Measurements from ENCODE around the gene PWWP2B. TPM values are rescaled to one million over a fixed set of nuclear protein-coding genes. Genes with fewer than 3 reads are reported as not detected.

Gene PWWP2B
- total and polyA plus RNA-seq, 10 of the 15 experiments (the other 5 are each of a cell fraction or from before 2014, with no cell fraction given) = 0.04 to 0.87 (median 0.35) TPM; not detected in 4

DNA sequence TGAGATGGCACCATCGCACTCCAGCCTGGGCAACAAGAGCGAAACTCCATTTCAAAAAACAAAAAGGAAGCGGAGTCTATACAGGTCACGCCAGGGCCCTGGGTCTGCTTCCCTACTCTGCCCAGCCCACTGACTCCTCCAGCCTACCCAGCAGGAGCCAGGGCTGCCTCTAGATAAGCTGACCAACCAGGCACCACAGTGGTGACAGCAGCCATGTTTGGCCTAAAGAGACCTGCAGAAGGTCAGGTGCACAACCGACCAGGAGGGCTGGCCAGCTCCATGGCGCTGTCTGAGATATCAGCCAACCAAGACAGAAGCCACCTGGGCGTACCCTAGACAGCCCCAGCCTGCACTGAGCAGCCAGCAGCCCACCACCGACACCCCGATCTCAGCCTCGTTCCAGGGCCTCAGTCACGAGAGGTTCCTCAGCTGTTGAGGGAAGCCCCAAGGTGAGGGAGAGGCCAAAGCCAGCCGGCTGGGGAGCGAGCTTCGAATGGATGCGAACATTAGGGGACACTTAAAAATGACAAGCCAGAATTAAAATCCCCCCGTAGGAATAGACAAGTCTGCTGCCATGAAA is 24.4 kb upstream of the PWWP2B start:
- intact Hi-C loops (cut with micrococcal nuclease; ENCODE audit: unreplicated experiment) = loop anchor here (1.0 kb wide), 1 partner anchor 149 kb away; no protein-coding TSS in a partner anchor
- WGBS (ENCODE audit: insufficient coverage, insufficient replicate concordance, low lambda C conversion rate, missing lambda C conversion rate) = 56% methylated on average over 16 of the region's 16 CpGs
- Histone ChIP-seq H3K4me3 (no peak overlapping the region), H3K79me2 (ENCODE audit: control insufficient read depth, insufficient read depth, low read length) (no peaks in the 10 kb centered on the region), H3K4me2 (ENCODE audit: control insufficient read depth, insufficient read depth) (no peak overlapping the region), H4K20me1 (ENCODE audit: control insufficient read depth, insufficient read depth) (no peaks in the 10 kb centered on the region), H3K27me3 (replicated peaks in 1 of 2; ENCODE audit: control insufficient read depth in 2 of 2, insufficient read depth in 2 of 2, low read length in 1 of 2) (no peaks in the 10 kb centered on the region; a peak in 1 of 4 replicates), H2AFZ (ENCODE audit: control insufficient read depth, low read depth, low read length) (no peak overlapping the region), H3K4me1 (ENCODE audit: control insufficient read depth, insufficient read depth, low read length) (no peaks in the 10 kb centered on the region), H3K9ac (ENCODE audit: control insufficient read depth, insufficient read depth, low read length) (no peak overlapping the region), H3K36me3 (ENCODE audit: control insufficient read depth in 2 of 2, insufficient read depth in 2 of 2, low read length in 1 of 2) (no peaks in the 10 kb centered on the region), H3K9me3 (replicated peaks; ENCODE audit: control insufficient read depth, insufficient read depth, low read length) (no peaks in the 10 kb centered on the region), H3K27ac (ENCODE audit: control insufficient read depth, insufficient read depth) (no peak overlapping the region)
- FAIRE-seq (no peak), DNase-seq (ENCODE audit: low read depth, low spot score) (no peak), ATAC-seq (no peak)
- ChIA-PET SMC1A (ENCODE audit: uncharacterized antibody, unreplicated experiment) (no interaction called here), CTCF (no interaction called here), RAD21 (ENCODE audit: unreplicated experiment) (no interaction called here), POLR2A (no interaction called here)
- no TSS peak for BruUV-seq (replicated peaks)
- in situ Hi-C loops (cut with MboI) = no loop called here
- TF ChIP-seq TCF3 (IDR thresholded peaks at IDR 0.05; ENCODE audit: borderline replicate concordance, insufficient read depth, low read depth, low read length) = no peak
- TF ChIP-seq HDAC2 (IDR thresholded peaks at IDR 0.05) = no peak
- TF ChIP-seq ETV6 (conservative IDR thresholded peaks at IDR 0.05 in 1 of 2, IDR thresholded peaks at IDR 0.05 in 1 of 2; ENCODE audit: borderline replicate concordance in 1 of 2, low read depth in 1 of 2) = no peak
- no peak for TF ChIP-seq CREM (IDR thresholded peaks at IDR 0.05; ENCODE audit: low read depth)
- no peak for TF ChIP-seq GATAD2B (conservative IDR thresholded peaks at IDR 0.05; ENCODE audit: low read depth)
- no peak for TF ChIP-seq MEF2A (IDR thresholded peaks at IDR 0.05; ENCODE audit: insufficient read depth, low read depth, low read length)
- no peak for TF ChIP-seq NFYB (IDR thresholded peaks at IDR 0.05; ENCODE audit: insufficient read depth, low read depth, low read length)
- TF ChIP-seq, protein P1, sequence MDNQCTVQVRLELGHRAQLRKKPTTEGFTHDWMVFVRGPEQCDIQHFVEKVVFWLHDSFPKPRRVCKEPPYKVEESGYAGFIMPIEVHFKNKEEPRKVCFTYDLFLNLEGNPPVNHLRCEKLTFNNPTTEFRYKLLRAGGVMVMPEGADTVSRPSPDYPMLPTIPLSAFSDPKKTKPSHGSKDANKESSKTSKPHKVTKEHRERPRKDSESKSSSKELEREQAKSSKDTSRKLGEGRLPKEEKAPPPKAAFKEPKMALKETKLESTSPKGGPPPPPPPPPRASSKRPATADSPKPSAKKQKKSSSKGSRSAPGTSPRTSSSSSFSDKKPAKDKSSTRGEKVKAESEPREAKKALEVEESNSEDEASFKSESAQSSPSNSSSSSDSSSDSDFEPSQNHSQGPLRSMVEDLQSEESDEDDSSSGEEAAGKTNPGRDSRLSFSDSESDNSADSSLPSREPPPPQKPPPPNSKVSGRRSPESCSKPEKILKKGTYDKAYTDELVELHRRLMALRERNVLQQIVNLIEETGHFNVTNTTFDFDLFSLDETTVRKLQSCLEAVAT (IDR thresholded peaks at IDR 0.05) = no peak
- TF ChIP-seq, protein P2, sequence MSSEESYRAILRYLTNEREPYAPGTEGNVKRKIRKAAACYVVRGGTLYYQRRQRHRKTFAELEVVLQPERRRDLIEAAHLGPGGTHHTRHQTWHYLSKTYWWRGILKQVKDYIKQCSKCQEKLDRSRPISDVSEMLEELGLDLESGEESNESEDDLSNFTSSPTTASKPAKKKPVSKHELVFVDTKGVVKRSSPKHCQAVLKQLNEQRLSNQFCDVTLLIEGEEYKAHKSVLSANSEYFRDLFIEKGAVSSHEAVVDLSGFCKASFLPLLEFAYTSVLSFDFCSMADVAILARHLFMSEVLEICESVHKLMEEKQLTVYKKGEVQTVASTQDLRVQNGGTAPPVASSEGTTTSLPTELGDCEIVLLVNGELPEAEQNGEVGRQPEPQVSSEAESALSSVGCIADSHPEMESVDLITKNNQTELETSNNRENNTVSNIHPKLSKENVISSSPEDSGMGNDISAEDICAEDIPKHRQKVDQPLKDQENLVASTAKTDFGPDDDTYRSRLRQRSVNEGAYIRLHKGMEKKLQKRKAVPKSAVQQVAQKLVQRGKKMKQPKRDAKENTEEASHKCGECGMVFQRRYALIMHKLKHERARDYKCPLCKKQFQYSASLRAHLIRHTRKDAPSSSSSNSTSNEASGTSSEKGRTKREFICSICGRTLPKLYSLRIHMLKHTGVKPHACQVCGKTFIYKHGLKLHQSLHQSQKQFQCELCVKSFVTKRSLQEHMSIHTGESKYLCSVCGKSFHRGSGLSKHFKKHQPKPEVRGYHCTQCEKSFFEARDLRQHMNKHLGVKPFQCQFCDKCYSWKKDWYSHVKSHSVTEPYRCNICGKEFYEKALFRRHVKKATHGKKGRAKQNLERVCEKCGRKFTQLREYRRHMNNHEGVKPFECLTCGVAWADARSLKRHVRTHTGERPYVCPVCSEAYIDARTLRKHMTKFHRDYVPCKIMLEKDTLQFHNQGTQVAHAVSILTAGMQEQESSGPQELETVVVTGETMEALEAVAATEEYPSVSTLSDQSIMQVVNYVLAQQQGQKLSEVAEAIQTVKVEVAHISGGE (CRISPR knock-in tag; IDR thresholded peaks at IDR 0.05) = no peak
- TF ChIP-seq NFIC (IDR thresholded peaks at IDR 0.05; ENCODE audit: low read depth, low read length) = no peak
- TF ChIP-seq, protein P3, sequence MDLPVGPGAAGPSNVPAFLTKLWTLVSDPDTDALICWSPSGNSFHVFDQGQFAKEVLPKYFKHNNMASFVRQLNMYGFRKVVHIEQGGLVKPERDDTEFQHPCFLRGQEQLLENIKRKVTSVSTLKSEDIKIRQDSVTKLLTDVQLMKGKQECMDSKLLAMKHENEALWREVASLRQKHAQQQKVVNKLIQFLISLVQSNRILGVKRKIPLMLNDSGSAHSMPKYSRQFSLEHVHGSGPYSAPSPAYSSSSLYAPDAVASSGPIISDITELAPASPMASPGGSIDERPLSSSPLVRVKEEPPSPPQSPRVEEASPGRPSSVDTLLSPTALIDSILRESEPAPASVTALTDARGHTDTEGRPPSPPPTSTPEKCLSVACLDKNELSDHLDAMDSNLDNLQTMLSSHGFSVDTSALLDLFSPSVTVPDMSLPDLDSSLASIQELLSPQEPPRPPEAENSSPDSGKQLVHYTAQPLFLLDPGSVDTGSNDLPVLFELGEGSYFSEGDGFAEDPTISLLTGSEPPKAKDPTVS (IDR thresholded peaks at IDR 0.05; ENCODE audit: low read depth, low read length) = no peak
- TF ChIP-seq CHD1 (IDR thresholded peaks at IDR 0.05; ENCODE audit: low read depth, low read length) = no peak
- TF ChIP-seq PAX8 (IDR thresholded peaks at IDR 0.05) = no peak
- no peak for TF ChIP-seq ZNF274 (IDR thresholded peaks at IDR 0.05; ENCODE audit: insufficient read depth, insufficient read length)
- no peak for TF ChIP-seq YBX1 (IDR thresholded peaks at IDR 0.05)
- no peak for TF ChIP-seq PML (IDR thresholded peaks at IDR 0.05; ENCODE audit: low read length)
